Stomach (tissue), 4 donors: Measurements from ENCODE around the gene CFAP57.

Source experiments
- CTCF ChIP-seq, 7 experiments: fragments of 450-650 bp in 4 of 7; fragments of 200-600 bp in 3 of 7; sonication (generic) in 3 of 7; IDR thresholded peaks; one replicate each; pipeline ENCODE4 v1.5.1; 2016 to 2019; ENCODE audit warnings: antibody characterized with exemption in 7 of 7, control low read depth in 2 of 7, mild to moderate bottlenecking in 1 of 7
- EP300 ChIP-seq: sonication (generic); formaldehyde crosslinking; IDR thresholded peaks from one replicate; pipeline ENCODE4 v1.6.1; 2017; ENCODE audit warnings: antibody characterized with exemption

- TF ChIP-seq EP300 (no peak), CTCF (IDR thresholded peaks at IDR 0.05) (no peak)
These were observed 24.4 kb upstream of the CFAP57 start for GRCh38 chr1:43147625-43148327.
